ENCODE data around the gene MDP1.
"Not testable (repeated sequence)": the region's sequence is repeated elsewhere in the genome, so short reads cannot be mapped to it uniquely, and the experiment has no call there.

The MDP1 gene

DNA sequence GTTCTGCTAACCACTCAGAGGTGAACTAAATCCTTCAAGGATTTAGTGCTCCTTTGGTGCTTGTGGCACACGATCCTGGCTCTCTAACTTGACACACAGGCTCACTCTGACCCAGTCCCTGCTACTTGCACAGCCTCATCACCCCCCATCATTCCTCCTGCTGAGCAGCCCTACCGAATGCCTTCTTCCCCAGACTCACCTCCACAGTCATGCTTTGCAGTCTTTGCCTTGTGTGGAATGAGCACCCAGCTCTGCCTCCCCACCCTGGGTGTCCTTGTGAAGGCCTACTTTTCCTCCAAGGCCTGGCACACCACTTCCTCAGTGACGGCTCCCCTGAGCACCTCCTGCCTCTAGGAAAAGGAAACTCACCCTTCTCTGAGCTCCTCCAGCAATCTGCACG lies 34.5 kb upstream of the MDP1 start:
- DNase-seq (ENCODE audit: low read depth): no peak

DNA sequence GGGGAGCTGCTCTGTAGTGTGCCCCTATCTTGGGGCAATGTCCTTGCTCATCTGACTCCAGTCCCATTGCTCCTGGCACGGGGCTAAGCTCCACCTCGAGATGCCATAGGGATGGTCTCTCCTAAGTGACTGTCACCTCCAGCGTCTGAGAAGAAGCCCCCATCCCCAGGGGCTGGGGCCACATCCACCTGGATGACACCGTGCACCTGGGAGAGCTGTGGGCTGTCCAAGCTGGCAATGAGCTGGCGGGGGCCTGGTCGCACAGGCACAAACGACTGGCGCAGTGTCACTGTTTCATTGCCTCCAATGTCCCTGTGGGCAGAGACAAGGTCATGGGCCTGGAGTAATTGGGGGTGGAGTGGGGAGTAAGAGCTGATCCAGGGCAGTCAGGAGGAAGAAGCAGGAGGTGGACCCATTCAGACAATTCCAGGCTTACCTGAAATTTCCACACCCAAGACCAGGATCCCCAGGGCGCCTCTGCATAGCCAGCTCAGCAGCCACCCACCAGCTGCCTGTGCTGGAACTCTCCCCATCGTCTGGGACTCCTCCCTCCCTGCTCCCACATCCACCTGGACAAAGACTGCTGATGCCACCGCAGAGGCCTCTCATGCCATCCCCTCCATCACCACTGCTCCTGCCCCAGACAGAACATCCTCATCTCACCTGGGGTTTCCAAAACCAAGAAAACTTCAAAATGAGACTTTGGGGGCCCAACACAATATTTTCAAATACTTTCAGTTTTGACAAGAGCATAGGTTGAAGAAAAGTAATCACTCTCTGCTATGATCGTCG lies 33.6 kb upstream of the MDP1 start:
- DNase-seq (ENCODE audit: low read depth): no peak

DNA sequence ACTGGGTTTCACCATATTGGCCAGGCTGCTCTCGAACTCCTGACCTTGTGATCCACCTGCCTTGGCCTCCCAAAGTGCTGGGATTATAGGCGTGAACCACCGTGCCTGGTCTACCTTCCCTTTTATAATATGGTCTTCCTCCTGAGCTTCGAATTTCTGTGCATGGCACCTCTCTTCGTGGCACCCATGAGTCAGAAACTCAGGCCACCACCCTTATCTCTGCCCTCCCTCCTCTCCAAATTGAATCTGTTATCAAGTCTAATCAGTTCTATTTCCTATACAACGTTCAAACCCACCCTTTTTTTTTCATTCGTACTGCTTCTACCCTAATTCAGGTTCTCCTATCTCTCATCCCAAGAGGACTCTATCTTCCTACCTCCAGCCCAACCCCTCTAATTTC lies 31.6 kb upstream of the MDP1 start:
- no peak for DNase-seq (ENCODE audit: low read depth)

DNA sequence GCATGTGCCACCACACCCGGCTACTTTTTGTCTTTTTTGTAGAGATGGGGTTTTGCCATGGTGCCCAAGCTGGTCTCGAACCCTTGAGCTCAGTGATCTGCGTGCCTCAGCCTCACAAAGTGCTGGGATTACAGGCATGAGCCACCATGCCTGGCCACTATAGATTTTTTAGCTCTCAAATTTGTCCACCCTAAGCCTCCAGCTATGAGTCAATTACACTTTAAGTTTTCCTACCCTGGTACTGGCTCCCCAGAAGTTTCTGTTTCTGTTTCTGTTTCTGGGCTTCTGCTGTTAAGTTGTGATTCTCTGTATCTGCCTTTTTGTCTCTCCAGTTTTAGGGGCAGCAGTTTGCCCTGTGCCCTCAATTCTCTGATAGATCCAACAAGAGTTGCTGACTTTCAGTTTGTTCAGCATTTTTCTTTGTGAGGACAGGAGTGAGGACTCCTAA lies 30.9 kb upstream of the MDP1 start:
- no peak for DNase-seq (ENCODE audit: low read depth)

DNA sequence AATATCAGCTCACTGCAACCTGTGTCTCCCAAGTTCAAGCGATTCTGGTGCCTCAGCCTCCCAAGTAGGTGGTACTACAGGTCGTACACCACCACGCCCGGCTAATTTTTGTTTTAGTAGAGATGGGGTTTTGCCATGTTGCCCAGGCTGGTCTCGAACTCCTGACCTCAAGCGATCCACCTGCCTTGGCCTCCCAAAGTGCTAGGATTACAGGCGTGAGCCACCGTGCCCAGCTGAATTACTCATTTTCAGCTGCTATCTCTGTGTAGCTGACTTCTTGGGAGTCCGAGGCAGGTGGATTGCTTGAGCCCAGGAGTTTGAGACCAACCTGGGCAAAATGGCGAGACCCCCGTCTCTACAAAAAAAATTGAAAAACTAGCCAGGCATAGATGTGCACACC lies 29.5 kb upstream of the MDP1 start:
- not testable (repeated sequence) for DNase-seq (ENCODE audit: low read depth)

- no peak for DNase-seq (ENCODE audit: low read depth)
Measured at GRCh38 chr14:24243336-24243836, 27.5 kb upstream of the MDP1 start.

DNA sequence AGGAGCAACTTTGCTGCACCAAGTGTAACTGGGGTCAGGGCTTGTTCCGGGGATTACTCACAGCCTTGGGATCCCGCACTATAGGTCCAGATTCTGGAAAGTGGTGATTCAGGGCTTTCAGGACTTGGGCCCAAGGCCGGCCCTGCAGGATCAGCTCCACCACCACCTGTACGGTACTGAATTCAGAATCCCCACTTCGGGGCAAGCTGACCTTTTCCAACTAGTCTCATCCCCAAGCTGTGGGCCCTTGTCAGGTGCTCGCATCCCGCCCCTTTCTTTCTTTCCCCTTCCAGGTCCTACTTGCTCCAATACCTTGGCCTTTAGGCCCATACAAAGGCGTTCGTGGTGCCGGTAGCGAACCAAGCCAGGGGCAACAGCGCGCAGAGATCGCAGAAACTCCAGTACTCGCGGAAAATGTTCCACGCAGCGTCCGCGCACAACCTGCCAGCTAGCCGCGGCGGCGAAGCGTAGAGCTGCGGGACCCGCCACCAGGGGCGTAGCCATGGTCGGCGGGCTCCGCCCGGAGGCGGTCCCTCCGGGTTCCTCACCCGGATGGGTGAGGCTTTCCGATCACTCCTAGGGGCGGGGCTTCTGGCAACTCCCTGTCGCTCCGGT lies 26.1 kb upstream of the MDP1 start:
- DNase-seq (ENCODE audit: low read depth): peak; percentile 88

- DNase-seq (ENCODE audit: low read depth): no peak
Measured at GRCh38 chr14:24240110-24240918, 24.4 kb upstream of the MDP1 start.

DNA sequence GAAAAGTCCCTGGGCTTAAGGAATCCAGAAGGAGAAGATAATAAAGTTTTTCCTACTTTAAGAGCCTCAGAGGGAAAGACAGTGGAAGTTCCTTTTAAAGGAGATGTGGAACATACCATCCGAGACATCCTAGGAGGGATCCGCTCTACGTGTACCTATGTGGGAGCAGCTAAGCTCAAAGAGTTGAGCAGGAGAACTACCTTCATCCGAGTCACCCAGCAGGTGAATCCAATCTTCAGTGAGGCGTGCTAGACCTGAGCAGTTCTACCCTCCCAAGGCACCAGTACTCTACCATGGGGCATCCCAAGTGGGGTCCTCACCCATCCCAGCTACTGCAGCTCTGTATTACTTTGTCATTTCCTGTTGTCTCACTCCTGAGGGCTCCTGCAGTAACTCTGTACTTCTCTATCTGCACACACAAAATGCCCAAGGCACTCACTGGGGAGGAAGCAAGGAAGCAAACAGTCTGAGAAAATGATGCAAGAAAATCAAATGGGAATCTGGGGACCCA lies 22.7 kb upstream of the MDP1 start:
- DNase-seq (ENCODE audit: low read depth): no peak

- DNase-seq (ENCODE audit: low read depth): no peak
Measured at GRCh38 chr14:24238123-24238522, 22.3 kb upstream of the MDP1 start.

DNA sequence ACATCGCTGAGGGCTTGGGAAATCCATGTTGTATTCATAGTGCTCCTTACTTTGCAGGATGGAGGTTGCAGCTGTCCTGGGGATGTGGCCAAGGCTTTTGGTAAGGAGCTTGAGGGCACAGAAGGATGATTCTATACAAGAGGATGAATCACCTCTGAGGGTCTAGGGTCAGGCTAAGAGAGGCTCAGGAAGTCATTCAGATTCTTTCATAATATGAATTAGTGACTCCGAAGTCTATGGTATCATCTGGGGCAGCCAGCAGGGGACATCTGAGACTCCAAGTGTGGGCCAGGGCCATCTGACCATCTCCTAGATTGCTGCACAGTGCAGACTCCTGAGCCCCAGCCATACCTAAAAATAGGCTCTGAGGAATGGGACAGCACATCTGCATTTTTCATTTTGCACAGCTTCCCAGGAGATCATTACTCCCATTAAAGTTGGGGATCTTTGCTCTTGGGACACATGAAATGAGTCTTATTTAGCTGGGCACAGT lies 21.6 kb upstream of the MDP1 start:
- DNase-seq (ENCODE audit: low read depth): no peak

DNA sequence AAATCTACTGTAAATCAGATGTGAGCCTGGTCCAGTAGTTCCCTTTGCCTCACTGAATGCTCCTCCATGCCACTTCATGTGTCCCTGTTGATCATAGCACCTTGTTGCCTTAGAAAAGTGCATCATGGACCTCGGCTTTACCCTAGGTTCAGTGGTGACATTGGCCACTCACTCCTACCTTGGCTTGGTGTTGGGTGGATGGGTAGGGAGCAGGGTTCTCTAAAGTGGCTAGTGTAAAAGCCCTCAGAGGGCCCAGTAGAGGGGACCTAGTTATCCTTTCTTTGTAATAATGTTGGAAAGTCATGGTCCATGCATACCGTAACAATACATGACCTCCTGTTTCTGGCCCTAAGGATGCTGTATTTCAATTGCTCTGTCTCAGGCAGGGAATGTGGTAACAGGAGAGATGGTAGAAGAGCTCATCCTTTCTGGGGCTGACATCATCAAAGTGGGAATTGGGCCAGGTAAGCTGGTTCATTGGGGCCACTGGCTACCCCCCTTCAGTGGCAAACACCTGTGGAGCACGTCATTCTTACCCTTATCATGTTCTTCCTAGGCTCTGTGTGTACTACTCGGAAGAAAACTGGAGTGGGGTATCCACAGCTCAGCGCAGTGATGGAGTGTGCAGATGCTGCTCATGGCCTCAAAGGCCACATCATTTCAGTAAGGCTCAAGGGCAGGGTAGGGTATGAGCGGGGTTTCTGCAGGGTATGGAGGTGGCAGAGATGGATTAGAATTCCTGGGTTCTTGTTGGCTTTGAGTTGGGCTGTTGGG lies 21.0 kb upstream of the MDP1 start:
- DNase-seq (ENCODE audit: low read depth): no peak

- DNase-seq (ENCODE audit: low read depth): no peak
Measured at GRCh38 chr14:24235804-24236688, 20.2 kb upstream of the MDP1 start.

DNA sequence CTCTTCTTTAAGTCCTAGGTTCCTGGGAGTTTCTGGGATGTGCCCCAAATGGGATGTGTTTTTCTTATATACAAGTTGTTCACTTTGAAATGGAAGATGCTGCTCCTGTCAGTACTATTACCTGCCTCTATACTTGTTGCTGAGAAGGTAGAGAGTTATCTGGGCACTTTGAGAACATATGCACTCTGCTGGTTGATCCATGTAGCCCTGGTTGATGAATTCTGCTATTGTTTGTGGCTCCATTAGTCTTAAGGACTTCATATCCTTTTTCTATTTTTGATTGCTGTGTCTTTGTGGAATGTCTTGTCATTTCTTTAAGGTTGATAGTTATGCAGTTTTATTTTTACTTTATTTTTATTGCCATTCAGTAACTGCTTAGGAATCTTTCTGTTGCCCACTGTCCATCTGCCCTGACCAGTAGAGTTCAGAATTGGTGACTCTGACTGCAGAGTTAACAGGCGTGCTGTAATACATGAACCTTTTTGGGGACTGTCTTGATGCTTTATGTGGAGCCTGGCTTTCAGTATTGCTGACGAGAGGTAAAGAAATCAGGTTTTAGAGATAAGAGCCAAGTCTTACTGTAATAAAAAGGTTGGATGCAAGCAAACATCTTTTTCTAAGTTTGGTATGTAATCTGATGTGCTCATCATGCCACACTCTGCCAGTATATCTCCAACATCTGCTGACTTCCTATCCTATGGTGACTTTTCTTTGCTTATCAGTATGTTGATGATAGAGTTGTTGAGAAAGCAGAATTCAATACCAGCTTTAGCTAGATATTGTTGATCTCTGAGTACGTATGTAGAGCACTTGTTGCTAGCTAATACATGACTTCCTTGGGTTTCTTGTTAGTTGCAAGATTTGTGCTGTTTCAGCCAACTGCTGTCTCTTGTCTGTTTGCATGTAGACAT lies 18.5 kb upstream of the MDP1 start:
- DNase-seq (ENCODE audit: low read depth): no peak

DNA sequence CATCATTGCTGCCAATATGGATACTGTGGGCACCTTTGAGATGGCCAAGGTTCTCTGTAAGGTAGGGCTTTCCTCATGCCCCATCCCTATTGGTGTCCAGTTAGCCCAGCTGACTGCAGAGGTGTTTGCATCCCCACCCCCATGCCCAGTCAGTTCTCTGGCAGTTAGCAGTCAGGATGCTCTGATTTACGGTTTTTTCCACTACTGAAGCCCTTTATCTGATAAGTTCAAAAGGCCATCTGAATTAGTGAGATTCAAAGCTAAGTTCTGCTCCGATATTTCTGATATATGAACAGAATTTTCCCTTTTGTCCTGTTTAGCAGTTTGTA lies 17.6 kb upstream of the MDP1 start:
- DNase-seq (ENCODE audit: low read depth): no peak

DNA sequence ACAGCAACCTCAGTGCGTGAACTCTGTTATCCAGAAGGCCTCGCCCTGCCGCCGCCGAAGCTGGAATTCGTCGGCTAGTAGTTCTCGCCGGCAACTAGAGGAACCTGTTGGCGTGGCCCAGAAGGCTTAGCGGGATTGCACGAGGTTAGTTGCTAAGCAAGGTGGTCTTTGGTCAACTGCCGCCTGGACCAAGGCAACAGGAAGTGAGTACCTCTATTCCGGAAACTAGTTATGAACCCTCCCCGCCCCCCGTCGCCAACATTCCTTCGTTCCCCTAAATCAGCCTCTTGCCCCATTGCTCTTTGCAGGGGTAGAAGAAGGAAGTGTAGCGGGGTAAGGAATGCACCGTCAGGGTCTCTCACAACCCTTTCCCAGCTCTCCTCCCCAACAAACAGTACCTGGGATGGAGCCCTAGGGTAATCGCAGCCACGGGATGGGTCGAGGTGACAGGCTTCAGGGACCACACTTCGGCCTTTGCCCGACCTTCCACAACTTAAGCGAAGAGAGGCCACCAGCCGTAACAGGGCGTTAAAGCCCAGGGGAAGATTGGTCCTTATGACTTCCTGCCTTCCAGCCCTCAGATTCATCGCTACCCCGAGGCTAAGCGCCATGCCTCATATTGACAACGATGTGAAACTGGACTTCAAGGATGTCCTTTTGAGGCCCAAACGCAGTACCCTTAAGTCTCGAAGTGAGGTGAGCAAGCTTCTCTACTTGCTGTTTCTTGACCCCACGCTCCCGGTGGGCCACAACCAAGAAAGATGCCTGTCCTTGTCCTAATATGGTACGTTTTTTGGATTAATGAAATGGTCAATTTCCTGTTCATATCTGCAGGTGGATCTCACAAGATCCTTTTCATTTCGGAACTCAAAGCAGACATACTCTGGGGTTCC lies 17.0 kb upstream of the MDP1 start, which contains the start of gene GMPR2:
TSS of gene GMPR2 (plus strand) at position 285 of the 893 bp plus-strand sequence. CDS start at position 610, 325 bp downstream.
- no peak for DNase-seq (ENCODE audit: low read depth)

- DNase-seq (ENCODE audit: low read depth): peak; percentile 82
Measured at GRCh38 chr14:24232121-24232644, 16.3 kb upstream of the MDP1 start, which contains the start of gene NEDD8. Gene NEDD8, minus strand, starts transcription at chr14:24232367. Its CDS starts 100 bp downstream, at chr14:24232267.
